GM19328 (cell line): ENCODE measurements around the gene NOL11.
"Not testable (repeated sequence)": the region's sequence is repeated elsewhere in the genome, so short reads cannot be mapped to it uniquely, and the experiment has no call there.

Experiments used
- ATAC-seq: cut with Tn5 transposase; IDR thresholded peaks from one replicate; pipeline ENCODE4 v1.9.1; 2021; ENCODE audit warnings: mild to moderate bottlenecking, moderate library complexity; ENCODE audit not compliant: unreplicated experiment

Gene NOL11

DNA sequence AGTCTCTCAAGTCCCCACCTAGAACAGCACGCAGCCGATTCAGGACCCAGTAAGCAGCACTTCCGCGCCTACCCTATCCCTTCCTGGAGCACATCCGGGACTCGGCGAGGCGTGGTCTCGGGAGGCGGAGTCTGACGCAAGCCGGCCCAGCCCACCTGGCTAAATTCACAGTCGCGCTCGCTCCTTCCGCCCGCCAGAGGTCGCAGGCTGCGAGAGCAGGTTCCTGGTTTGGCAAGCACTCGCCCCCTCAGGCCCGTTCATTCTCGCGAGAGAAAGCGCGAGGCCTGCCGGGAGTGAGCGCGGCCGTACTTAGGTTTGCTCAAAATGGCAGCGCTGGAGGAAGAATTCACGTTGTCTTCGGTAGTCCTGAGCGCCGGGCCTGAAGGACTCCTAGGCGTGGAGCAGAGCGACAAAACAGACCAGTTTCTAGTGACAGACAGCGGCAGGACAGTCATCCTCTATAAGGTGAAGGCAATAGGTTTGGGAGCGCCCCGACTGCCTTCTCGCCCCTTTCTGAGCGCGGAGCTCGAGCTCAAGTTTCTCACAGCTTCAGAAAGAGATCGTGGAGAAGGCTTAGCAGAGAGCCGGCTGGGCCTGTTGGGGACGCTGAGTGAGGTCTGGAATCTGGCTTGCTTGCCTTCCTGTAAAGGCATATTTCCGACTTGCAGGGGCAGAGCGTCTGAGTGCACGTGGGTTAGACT, at the start of gene NOL11:
Gene NOL11 (plus strand): TSS at position 313 of the 701 bp plus-strand sequence. CDS start 12 bp downstream, at position 325.
- peak; percentile 98 for ATAC-seq

GRCh38 chr17:67671493-67671892, 46.2 kb upstream of the NOL11 start:
- no peak for ATAC-seq

DNA sequence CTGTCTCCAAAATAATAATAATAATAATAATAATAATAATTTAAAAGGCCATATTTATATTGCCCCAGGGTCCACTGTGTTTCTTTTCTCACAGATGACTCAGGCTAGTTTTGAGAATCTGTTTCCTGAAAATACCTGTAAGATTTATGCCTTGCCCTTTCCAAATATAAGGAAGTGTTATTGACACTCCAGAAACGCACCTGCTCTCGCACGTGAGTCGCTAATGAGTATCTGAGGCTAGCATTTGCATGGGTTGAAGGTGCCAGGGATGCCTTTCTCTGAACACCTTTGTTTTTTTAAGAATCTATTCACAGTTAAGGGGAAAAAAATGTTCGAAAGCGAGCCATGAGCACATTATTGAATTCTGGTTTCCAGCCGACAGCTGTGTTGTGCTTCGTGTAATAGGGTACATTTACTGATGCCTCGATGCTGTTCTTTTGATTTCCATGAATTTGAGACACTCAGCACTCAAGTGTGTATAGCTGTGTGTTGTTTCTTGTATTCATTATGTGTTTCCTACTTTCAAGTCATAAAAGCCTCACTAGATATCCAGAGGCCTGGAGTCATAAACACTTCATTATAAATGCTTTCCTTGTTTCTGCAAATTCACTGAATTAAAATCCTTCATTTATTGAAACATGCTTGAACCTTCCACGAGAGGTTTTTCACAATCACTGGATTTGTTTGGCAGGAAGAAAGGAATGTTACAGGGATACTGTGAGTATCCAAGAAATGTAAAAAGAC, 45.0 kb upstream of the NOL11 start:
- ATAC-seq = no peak

GRCh38 chr17:67675481-67675880, 42.3 kb upstream of the NOL11 start:
- ATAC-seq = no peak

DNA sequence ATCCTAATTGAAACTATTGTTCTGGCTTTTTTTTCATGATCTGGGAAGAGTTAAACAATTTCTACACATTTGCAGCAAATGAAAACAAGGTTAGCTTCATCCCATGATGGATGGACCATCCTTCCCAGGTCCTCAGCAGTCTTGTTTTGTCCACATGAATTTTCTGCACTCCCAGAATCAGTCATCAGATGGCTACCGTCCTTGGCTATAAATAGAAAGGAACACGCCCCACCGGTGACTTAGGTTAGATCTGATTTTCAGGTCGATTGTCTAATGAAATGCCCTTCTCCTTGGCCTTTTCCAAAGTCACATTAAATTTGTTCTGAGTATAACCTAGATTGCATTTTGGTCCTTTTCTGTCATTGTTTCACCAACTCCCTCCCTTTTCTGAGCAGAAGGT, 41.4 kb upstream of the NOL11 start:
- ATAC-seq = no peak

DNA sequence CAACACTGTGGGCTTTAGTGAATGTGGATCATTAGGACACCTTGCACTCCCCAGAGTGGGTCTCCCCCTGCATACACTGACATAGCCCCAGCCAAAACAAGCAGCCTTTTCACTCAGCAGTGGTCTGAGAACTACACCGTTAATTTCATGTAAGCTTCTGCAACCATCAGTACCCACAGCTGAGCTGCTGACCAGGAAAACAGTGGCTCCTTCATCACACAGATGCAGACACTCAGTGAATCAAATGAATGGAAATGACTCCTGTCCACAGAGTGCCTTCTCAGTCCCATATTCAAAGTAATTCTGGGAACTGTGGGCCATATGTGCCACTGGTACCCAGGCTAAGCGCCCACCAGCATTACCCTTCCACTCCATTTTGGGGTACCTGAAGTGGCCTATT, 39.3 kb upstream of the NOL11 start:
- ATAC-seq = no peak

- no peak for ATAC-seq
These were observed 38.5 kb upstream of the NOL11 start for GRCh38 chr17:67679225-67679624.

GRCh38 chr17:67679721-67680120, 38.0 kb upstream of the NOL11 start:
- ATAC-seq = no peak

DNA sequence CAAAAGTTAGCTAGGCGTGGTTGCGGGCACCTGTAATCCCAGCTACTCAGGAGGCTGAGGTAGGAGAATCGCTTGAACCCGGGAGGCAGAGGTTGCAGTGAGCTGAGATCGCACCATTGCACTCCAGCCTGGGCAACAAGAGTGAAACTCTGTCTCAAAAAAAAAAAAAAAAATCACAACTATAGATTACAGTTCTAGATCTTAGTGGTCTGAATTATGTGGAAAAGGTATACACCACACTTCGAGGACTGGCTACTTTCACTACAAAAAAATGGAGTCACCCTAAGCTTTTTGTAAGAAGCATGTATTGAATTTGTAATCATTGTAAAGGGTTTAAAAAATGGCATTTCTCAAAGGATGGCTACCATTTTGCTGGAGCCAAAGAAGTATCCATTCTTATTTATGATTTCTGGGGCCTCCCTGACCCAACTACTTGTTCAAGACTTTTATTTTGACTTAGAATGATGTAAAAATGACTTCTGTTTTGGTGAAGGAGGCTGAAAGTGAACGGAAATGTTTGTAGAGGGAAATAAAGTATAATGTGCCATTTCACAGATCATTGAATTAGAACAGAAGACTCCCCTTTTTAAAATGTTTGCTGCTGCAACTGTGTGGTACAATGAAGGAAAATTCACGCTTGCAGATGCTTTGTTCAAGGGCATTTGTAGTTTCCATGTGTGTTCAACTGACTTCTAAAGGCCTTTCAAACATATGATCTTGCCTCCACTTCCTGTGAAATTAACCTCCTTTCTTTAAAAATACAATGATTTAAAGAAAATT, 37.1 kb upstream of the NOL11 start:
- no peak for ATAC-seq

DNA sequence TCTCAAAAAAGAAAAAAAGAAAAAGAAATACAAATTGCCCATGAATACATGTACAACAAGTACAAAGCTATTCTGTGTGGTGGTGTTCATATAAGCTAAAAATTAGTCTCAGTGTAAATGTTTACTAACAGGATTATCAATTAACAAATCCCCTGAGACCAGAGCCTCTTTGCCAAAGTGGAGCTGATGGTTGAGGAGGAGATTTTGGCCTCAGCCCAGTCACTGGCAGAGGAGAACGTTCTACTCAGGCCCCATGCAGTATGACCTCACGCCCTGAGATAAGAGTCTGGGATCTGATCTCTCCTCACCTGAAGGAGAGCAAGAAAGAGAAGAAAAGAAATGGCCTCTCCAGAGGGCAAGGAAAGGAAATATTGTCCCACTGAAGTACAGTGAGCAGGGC, 35.5 kb upstream of the NOL11 start:
- no peak for ATAC-seq

DNA sequence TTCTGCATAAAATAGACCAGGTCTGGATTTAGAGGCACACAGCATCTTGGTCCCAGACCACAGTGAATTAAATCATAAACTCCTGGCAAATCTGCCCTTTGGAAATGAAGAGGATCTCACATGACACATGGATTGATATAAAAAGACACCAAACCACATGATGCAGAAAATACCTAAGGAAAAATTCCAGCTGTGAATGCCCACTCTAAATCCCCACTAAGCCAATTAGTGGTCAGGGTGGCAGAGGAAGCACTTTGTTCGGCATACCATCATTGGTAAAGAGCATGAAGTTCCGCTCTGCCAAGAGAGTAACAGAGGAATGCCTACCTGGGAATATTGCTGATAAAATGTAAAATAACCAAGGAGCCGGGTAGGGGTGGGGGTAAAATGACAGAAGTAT, 32.4 kb upstream of the NOL11 start:
- no peak for ATAC-seq

GRCh38 chr17:67686241-67686640, 31.5 kb upstream of the NOL11 start:
- no peak for ATAC-seq

GRCh38 chr17:67687511-67687910, 30.2 kb upstream of the NOL11 start:
- ATAC-seq = no peak

GRCh38 chr17:67689534-67690177, 28.1 kb upstream of the NOL11 start:
- no peak for ATAC-seq

DNA sequence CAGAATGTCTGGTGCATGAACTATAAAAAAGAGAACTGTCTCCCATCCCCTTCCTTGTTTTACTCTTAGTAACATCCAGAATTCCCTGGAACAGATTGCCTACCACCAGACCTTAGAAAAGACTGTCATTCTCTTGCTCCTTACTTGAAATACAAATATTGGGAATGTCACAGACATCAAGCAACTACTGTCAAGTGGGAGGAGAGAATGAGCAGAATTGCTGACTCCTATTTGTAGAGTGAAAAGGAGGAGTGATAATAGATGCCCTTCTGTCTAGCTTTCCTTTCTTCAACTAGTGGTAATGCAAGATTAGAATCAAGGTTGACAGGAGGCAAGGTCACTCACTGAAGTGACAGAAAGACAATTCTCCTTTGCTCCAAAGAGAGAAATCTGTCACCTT, 23.9 kb upstream of the NOL11 start:
- ATAC-seq = no peak

DNA sequence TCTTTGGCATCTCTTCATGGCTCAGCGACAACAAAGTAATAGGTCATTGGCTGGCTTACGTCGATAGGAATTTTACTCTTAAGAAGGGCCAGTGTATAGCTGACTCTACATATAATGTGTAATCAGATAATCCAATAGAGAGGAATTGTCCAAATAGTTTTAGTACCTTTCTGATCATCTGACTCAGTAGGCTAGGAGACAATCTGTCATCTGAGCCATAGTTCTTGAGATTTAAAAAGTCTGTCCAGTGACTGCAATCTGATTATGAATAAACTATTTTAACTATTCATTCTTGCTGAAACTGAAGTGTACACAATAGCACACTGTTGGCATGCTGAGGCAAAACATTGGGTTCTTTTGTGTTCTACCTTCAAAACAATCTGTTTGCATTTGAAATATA, 21.4 kb upstream of the NOL11 start:
- ATAC-seq = no peak

DNA sequence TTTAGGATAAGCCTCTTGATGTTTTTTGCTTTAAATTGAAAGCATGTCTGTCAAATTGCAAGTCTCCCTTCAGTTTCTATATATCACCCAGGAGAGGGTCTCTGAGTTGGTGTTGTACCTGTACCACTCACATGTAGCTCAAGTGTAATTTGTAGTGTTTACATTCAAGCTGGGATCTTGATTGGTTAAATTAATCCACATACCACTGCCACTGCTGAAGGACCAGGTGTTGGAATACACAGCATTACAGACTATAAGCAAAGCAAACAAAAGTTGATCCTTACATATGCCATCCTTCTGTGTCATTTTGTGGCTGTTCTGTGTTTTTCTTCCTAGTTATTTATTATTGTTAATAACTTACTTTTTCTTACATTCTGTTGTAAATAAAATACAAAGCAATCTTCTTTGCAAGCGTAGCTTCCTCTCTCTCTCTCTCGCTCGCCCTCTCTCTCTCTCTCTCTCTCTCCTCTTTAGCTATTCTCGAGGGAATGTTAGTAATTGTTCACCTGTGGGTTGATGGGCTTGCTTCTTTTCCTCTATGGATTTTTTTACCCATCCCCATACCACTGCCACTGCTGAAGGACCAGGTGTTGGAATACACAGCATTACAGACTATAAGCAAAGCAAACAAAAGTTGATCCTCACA, 20.8 kb upstream of the NOL11 start:
- no peak for ATAC-seq

DNA sequence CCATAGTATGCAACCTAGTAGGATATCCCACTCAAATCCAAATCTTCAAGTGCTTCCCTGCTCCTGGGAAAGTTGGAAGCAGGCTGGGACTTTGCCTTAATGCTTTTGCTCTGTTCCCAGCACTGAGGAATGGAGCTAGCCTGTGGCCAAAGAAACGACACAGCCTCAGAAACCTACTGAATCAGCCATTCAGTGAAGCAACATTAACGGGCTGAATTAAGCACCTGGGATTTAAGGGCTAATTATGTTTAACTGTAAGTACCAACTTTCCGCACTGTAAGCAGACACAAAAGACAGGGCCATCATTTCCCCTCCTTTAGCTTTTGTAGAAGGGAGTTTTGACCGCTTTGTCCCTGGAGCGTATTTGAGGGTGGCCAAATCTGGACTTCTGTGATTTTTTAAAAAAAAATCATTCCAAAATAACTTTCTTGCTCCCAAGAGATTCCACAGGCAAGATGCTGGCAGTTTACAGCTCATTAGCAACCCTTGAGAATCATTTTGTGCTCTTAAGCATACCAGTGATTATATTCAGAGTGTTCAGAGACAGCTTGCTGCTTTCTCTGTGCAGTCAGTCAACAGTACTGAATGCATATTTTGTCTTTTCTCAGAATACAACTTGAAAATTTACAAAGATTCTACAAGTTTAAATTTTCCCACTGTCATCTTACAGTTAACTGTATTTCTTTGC, 17.6 kb upstream of the NOL11 start:
- no peak for ATAC-seq

DNA sequence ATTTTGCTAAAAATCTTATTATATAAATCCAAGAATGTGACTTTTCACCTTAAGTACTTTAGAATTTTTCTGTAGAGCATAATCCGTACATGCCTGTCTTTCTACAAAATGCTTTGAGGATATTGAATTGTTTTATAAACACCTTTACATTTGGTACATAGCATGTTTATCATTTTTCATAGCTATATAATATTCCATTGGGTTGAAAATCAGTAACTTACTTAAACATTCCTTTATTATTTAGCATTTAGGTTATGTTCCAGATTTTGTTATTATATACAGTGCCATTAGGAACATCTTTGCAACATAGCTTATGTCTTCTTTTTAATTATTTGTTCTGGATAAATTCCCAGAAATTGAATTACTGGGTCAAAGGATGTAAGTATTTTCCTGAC, 17.0 kb upstream of the NOL11 start:
- no peak for ATAC-seq

GRCh38 chr17:67702861-67703260, 14.9 kb upstream of the NOL11 start:
- ATAC-seq = not testable (repeated sequence)
